Activated CD8-positive, alpha-beta memory T cell treated with anti-CD3 and anti-CD28 coated beads for 1 hour (primary cell): ENCODE measurements around the gene MATK.
"Not testable (repeated sequence)": the region's sequence is repeated elsewhere in the genome, so short reads cannot be mapped to it uniquely, and the experiment has no call there.

Source experiments
- DNase-seq, 2 donors: peaks; one replicate each; pipeline ENCODE4 v3.0.0-alpha.2; 2020; ENCODE audit warnings: low read depth in 1 of 2; ENCODE audit errors: extremely low read depth in 1 of 2

Gene MATK

DNA sequence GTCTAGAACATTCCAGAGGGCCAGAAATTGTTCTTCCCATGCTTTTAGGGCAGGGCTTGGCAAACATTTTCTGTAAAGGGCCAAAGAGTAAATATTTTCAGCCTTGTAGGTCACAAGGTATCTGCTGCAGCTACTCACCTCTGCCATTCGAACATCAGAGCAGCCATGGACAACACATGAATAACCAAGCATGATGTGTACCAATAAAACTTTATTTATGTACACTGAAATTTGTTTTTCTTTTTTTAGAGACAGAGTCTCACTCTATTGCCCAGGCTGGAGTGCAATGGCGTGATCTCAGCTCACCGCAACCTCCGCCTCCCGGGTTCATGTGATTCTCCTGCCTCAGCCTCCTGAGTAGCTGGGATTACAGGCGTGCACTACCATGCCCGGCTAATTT is 28.5 kb downstream of the MATK start:
- not testable (repeated sequence) for DNase-seq

DNA sequence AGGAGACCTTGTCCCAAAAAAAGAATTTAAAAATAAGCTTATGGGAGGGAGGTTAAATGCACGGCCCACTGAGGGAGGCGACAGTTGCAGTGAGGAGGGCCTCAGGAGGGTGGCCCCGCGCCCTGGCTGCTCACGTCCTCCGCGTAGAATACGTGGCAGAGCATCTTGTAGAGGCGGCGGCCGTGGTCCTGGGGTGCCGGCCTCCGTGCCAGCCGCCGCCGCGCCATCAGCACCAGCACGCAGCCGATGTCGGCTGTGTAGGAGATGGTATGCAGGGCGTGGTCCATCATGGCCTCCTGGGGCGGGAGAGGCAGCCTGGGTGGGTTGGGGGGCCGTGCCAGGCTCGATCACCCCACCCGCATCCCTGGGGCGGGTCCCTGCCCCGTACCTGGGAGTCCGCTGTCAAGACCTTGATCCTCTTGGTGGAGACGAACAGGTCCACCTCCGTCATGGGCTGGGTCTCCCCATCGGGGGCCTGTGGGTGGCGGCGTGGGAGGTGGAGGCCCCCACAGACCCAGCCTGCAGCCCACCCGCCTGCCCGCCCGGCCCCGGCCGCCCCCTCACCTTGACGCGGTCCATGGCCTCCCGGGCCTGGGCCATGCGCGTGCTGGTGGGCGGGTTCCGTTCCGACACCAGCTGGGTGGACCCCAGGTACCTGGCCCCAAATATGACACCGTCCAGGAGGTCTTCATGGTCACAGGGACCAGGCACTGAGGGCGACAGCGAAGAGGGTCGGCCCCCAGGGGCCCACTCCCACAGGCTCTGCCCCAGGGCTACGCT is 32.4 kb downstream of the MATK start:
- no peak for DNase-seq

DNA sequence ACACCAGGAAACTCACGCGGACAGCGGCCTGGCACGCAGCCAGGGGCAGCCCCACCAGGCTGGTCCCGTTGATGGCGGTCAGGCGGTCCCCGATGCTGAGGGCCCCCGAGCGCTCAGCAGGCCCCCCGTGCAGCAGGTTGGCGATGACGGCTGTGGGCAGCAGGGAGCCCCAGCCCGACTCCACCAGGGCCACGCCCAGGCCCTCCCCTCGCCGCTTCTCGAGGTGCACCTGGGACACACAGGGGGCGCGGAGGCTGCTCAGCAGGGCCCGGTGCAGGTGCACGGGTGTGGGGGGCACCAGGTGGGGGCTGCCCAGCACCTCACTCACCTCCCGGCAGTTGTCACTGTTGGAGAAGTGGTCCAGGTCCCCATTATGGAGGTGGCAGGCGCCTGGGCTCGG is 33.7 kb downstream of the MATK start:
- DNase-seq = no peak

DNA sequence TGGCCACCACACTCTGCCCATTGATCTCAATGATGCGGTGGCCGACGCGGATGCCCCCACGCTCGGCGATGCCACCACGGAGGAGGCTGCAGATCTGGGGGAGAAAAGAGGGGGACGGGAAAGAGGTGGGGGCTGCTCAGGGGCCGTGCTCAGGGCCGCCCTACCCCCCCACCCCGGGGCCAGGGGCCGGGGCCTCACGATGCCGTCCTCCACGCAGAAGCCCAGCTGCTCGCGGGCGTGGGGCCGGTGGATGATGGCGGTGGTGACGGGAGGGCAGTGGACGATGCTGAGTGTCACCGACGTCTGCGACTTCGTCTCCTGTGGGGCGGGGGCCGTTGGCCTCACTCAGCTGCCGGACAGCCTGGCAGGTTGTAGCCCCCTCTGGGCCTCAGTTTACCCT is 34.9 kb downstream of the MATK start:
- no peak for DNase-seq

DNA sequence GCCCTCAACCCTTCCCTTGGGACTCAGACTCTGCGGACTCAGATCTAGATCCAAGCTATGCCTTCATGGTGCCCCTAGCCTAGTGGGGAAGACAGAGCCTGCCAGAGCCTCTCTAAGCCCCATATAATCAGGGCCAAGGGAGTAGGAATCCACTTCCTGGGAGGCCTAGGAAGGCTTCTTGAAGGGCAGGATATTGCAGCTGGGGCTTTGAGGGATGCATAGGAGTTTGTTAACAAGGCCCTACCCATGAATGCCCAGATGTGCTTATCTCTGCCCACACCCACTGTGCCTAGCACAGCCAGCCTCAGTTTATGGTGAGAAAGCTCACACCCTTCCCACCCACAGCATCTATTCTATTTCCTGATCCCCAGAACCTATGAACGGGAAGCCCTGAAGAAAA is 36.0 kb downstream of the MATK start:
- DNase-seq = no peak

DNA sequence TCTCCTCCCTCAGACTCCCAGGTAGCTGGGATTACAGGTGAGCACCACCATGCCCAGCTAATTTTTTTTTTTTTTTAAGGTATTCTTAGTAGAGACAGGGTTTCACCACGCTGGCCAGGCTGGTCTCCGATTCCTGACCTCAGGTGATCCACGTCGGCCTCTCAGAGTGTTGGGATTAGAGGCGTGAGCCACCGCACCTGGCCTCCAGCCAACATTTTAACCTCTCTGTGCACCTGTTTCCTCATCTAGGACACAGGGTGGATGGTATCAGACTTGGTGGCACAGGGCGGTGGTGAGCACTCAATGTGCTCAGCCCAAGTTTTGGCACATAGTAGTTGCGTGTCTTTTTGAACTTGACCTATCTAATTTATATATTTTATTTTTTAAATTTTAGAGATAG is 37.2 kb downstream of the MATK start:
- DNase-seq = no peak

DNA sequence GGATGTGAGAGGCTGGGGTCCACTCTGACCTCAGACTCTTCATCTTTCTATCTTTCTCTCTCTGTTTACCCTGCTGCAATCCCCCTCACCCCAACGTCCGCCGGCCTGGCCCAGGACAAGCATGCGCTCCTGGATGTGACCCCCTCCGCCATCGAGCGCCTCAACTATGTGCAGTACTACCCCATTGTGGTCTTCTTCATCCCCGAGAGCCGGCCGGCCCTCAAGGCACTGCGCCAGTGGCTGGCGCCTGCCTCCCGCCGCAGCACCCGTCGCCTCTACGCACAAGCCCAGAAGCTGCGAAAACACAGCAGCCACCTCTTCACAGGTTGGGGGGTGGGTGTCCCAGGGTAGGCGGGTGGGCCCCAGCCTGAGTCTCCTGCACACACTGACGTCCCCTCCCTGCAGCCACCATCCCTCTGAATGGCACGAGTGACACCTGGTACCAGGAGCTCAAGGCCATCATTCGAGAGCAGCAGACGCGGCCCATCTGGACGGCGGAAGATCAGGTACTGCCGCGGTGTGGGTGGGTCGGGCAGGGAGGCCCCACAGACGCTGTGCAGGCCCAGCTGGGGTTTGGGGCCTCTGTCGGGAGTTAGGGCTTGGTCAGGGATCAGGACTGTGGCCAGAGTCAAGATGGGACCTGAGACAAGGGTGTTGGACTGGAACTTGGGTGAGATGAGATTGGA is 39.7 kb downstream of the MATK start:
- DNase-seq = no peak

DNA sequence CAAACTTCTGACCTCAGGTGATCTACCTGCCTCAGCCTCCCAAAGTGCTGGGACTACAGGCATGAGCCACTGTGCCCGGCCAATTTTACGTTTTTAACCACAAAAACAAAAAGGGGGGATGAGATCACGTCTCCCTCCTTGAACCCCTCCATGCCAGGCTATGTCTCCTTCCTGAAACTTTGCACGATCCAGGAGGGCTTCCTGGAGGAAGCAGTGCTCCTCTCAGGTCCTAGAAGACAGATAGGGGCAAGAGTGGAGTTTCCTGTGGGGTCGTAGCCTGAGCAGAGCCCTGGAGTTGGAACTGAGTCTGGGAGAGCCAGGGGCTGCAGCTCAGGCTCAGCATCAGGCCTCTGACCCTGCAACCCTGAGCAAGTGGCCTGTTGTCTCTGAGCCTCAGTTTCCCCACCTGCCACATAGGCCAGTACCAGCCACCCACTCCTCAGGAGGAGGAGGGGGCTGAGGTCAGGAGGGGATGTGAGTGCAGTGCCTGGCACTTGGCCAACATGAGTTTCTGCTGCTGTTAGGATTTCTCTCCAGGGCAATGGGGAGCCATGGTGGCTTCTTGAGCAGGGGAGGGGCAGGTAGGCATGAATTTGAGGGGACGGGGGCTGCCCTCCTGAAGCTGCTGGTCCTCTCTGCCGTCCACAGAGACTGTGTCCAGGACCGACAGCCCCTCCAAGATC is 40.7 kb downstream of the MATK start:
- no peak for DNase-seq

DNA sequence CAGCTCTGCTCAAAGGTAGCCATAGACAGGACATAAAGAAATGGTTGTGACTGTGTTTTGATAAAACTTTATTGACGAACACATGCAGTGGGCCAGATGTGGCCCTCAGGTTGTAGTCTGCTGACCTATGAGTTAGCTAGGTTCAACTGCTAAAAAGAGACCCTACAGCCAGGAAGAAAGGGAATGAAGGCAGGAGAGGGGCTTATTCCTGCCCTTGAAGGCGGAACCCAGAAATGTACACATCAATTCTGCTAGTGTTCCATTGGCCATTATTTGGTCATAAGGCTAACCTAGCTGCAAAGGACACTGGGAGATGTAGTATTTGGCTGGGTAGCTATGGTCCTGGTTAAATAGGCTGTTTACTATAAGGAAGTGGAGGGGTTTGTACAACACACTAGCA is 42.7 kb downstream of the MATK start:
- DNase-seq = no peak

DNA sequence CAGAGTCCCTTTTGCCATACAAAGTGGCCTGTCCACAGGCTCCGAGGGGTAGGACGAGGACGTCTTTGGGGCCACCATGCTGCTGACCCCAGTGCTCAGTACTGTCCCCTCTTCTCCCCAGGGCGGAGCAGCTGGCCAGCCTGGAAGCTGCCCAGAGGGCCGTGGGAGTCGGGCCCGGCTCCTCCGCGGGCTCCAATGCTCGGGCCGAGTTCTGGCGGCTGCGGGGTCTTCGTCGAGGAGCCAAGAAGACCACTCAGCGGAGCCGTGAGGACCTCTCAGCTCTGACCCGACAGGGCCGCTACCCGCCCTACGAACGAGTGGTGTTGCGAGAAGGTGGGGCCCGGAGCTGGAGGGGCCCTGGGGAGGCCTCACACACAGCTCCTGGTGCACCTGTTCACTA is 45.8 kb downstream of the MATK start:
- DNase-seq = no peak

DNA sequence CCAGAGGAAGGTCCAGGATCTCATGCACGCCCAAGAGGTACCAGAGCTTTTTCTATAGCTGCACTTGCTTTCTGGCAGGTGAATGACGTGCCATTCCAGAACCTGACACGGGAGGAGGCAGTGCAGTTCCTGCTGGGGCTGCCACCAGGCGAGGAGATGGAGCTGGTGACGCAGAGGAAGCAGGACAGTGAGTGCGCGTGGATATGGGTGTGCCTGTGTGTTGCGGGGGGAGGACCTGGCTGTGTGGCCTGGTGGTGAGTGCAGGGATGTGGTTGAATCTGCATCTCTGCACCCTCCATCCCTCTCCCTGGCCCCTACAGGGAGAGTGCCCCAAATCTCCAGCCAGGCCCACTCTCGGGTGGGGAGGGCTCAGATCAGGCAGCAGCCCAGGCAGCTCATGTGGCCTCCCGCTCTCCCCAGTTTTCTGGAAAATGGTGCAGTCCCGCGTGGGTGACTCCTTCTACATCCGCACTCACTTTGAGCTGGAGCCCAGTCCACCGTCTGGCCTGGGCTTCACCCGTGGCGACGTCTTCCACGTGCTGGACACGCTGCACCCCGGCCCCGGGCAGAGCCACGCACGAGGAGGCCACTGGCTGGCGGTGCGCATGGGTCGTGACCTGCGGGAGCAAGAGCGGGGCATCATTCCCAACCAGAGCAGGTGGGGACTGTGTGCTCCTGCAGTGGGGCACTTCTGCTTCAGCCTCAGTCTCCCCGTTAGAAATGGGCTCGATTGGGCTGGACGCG is 47.5 kb downstream of the MATK start:
- no peak for DNase-seq

DNA sequence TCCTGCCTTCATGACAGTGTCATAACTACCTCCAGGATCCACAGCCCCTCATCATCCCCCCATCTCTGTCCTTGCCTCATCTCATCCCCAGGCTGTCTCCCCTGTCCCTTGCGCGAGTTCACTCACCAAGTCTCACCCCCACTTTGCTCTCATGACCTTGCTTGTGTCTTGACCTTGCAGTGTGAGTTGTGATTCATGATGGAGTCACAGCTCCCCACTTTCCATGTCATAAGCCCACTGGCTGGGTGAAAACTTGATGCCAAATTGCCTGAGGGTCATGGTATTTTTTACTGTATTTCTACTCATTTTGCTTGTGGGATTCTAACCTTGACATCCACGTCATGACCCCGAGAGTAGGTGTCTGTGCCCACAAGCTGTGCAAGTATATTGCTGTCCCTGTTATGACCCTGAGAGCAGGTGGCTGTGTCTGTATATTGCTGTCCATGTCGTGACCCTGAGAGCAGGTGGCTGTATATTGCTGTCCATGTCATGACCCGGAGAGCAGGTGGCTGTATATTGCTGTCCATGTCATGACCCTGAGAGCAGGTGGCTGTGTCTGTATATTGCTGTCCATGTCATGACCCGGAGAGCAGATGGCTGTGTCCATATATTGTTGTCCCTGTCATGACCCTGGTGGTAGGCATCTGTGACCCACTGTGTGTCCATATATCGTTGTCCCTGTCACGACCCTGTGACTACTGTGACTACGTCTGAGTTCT is 48.5 kb downstream of the MATK start:
- no peak for DNase-seq

DNA sequence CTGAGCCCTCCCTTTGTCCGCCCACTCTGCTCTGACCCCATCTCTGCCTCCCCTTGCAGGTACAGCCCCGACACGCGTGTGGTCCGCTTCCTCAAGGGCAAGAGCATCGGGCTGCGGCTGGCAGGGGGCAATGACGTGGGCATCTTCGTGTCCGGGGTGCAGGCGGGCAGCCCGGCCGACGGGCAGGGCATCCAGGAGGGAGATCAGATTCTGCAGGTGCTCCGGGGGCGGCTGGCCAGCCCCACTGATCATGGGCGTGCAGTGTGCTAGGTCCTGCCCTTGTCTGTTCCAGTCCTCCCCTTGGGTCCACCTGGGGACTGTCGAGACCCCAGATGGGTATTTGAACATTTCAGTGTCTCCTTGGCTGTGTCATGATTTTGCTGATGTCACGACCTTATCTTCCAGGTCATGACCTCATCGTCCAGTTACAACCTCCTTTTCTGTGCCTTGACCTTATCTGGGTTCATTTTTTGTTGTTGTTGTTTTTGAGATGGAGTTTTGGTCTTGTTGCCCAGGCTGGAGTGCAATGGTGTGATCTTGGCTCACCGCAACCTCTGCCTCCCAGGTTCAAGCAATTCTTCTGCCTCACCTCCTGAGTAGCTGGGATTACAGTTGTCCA is 50.0 kb downstream of the MATK start:
- no peak for DNase-seq

DNA sequence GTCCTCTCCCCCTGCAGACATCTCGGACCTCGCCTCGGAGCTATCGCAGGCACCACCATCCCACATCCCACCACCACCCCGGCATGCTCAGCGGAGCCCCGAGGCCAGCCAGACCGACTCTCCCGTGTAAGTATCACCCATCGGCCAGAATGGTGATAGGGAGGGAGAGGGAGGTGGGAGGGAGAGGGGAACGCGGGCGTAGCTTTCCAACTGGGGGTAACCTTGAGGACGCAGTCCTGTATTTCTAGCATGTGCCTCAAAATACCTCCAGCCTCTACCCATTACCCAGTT is 51.9 kb downstream of the MATK start:
- DNase-seq = no peak

DNA sequence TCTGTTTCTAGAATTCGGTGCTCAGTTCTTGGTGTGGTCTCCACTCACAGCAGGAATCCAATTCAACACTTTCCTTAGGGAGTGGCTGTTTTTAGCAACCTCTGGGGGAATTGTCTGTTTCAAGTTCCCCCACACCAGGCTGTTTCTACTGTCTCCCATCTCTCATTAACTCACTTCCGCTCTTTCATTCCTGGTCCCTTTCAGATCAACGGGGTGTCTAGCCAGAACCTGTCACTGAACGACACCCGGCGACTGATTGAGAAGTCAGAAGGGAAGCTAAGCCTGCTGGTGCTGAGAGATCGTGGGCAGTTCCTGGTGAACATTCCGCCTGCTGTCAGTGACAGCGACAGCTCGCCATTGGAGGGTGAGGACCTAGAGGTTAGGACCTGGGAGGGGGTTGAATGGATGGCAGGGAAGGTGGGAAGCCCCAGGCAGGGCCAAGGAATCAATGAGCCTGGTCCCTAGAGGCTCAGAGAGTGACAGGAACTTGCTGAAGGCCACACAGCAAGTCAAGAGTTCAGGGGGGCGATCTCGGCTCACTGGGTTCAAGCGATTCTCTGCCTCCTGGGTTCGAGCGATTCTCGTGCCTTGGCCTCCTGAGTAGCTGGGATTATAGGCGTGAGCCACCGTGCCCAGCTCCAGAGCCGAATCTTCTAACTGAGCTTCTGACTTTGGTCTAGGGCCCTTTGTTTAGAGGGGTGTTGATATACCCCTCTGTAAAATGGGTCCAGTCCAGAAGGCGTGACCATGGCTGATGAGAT is 52.5 kb downstream of the MATK start:
- no peak for DNase-seq

DNA sequence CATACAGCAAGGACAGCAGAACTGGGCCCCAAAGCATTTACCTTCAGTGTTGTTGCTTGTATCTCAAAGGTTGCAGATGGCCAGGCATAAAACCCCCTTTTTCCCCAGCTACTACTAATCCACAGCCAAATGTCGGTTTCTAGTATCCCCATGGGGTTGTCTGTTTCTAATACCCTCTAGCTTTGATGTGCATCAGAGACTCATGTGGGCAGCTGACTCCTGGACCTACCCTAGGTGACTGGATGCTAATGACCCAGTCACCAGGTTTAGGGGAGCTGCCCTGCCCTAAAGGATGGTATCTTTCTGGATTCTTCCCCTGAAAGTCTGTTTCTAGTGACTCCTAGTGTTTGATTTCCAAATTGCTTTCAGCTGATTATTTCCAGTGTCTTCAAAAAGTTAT is 54.1 kb downstream of the MATK start:
- DNase-seq = no peak

DNA sequence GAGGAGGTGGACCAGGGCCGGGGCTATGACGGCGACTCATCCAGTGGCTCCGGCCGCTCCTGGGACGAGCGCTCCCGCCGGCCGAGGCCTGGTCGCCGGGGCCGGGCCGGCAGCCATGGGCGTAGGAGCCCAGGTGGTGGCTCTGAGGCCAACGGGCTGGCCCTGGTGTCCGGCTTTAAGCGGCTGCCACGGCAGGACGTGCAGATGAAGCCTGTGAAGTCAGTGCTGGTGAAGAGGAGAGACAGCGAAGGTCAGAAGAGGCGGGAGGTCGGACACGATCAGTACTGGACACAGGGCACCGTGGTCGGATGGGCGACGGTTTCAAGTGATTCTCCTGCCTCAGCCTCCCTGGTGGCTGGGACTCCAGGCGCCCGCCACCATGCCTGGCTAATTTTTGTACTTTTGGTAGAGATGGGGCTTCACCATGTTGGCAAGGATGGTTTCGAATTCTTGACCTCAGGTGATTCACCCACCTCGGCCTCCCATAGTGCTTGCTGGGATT is 55.7 kb downstream of the MATK start:
- no peak for DNase-seq
